ENCODE measurements around the gene DAB2. TPM values are rescaled to one million over a fixed set of nuclear protein-coding genes. Genes with fewer than 3 reads are reported as not detected.

DAB2 gene
- total and polyA plus RNA-seq, 2 experiments from 2014 or later: 266 to 533 TPM

GRCh38 chr5:39451276-39451941, 26.6 kb upstream of the DAB2 start:
- Histone ChIP-seq H3K27me3 (replicated peaks; ENCODE audit: insufficient read depth) (no peaks in the 10 kb centered on the region), H3K4me1 (ENCODE audit: insufficient read depth) (peaks cover 49% of the 10 kb centered on the region), H3K36me3 (ENCODE audit: low read depth) (no peaks in the 10 kb centered on the region), H4K20me1 (ENCODE audit: insufficient read depth) (no peaks in the 10 kb centered on the region), H3K9ac (no peak overlapping the region), H3K9me3 (ENCODE audit: low read depth) (no peaks in the 10 kb centered on the region), H3K4me2 (ENCODE audit: unreplicated experiment) (no peak overlapping the region), H3K4me3 (no peak overlapping the region), H2AFZ (no peak overlapping the region), H3K79me2 (ENCODE audit: insufficient read depth) (no peaks in the 10 kb centered on the region), H3K27ac (no peak overlapping the region), H3K9me2 (ENCODE audit: insufficient read depth) (no peaks in the 10 kb centered on the region), H3F3A (ENCODE audit: insufficient read depth) (peaks cover 30% of the 10 kb centered on the region)
- WGBS, 2 experiments (ENCODE audit: low coverage in 1 of 2, low lambda C conversion rate in 2 of 2, missing lambda C conversion rate in 2 of 2): 82 to 84% methylated on average over 2 of the region's 2 CpGs
- TF ChIP-seq EZH2phosphoT487 (IDR thresholded peaks at IDR 0.05; ENCODE audit: insufficient read depth, low read depth): no peak
- TF ChIP-seq EZH2 (IDR thresholded peaks at IDR 0.05; ENCODE audit: insufficient read depth, poor library complexity, severe bottlenecking): no peak
- in situ Hi-C loops (cut with MboI): no loop called here
- DNase-seq: no peak

GRCh38 chr5:39450487-39450886, 25.7 kb upstream of the DAB2 start:
- H3K79me2 ChIP-seq (ENCODE audit: insufficient read depth): no peaks in the 10 kb centered on the region

GRCh38 chr5:39449591-39449990, 24.8 kb upstream of the DAB2 start:
- Histone ChIP-seq H3K27me3 (replicated peaks; ENCODE audit: insufficient read depth) (no peaks in the 10 kb centered on the region), H3K27ac (no peak overlapping the region), H3K36me3 (ENCODE audit: low read depth) (no peaks in the 10 kb centered on the region), H3K4me3 (no peak overlapping the region), H3K9ac (no peak overlapping the region), H3F3A (ENCODE audit: insufficient read depth) (peaks cover 35% of the 10 kb centered on the region), H3K9me3 (ENCODE audit: low read depth) (no peaks in the 10 kb centered on the region), H2AFZ (no peak overlapping the region), H3K79me2 (ENCODE audit: insufficient read depth) (no peaks in the 10 kb centered on the region), H3K9me2 (ENCODE audit: insufficient read depth) (no peaks in the 10 kb centered on the region), H3K4me1 (ENCODE audit: insufficient read depth) (peaks cover 62% of the 10 kb centered on the region), H3K4me2 (ENCODE audit: unreplicated experiment) (no peak overlapping the region), H4K20me1 (ENCODE audit: insufficient read depth) (no peaks in the 10 kb centered on the region)
- DNase-seq: no peak
- in situ Hi-C loops (cut with MboI): no loop called here
- WGBS, 2 experiments (ENCODE audit: low coverage in 1 of 2, low lambda C conversion rate in 2 of 2, missing lambda C conversion rate in 2 of 2): 83 to 92% methylated on average over 3 of the region's 3 CpGs
- TF ChIP-seq EZH2phosphoT487 (IDR thresholded peaks at IDR 0.05; ENCODE audit: insufficient read depth, low read depth) (no peak), EZH2 (IDR thresholded peaks at IDR 0.05; ENCODE audit: insufficient read depth, poor library complexity, severe bottlenecking) (no peak)

More at GRCh38 chr5:39450487-39450886, 25.7 kb upstream of the DAB2 start:
- Histone ChIP-seq H3K9ac (no peak overlapping the region), H3K9me2 (ENCODE audit: insufficient read depth) (no peaks in the 10 kb centered on the region), H2AFZ (no peak overlapping the region), H3K4me1 (ENCODE audit: insufficient read depth) (peaks cover 59% of the 10 kb centered on the region), H3K9me3 (ENCODE audit: low read depth) (no peaks in the 10 kb centered on the region), H3F3A (ENCODE audit: insufficient read depth) (peaks cover 35% of the 10 kb centered on the region), H3K4me2 (ENCODE audit: unreplicated experiment) (no peak overlapping the region), H3K27me3 (replicated peaks; ENCODE audit: insufficient read depth) (no peaks in the 10 kb centered on the region), H3K36me3 (ENCODE audit: low read depth) (no peaks in the 10 kb centered on the region), H3K27ac (no peak overlapping the region), H4K20me1 (ENCODE audit: insufficient read depth) (no peaks in the 10 kb centered on the region), H3K4me3 (no peak overlapping the region)
- no peak for TF ChIP-seq EZH2phosphoT487 (IDR thresholded peaks at IDR 0.05; ENCODE audit: insufficient read depth, low read depth)
- no peak for TF ChIP-seq EZH2 (IDR thresholded peaks at IDR 0.05; ENCODE audit: insufficient read depth, poor library complexity, severe bottlenecking)
- DNase-seq: no peak
- in situ Hi-C loops (cut with MboI): no loop called here
- 93 to 95% methylated on average over 3 of the region's 3 CpGs for WGBS, 2 experiments (ENCODE audit: low coverage in 1 of 2, low lambda C conversion rate in 2 of 2, missing lambda C conversion rate in 2 of 2)

GRCh38 chr5:39448506-39449128, 23.8 kb upstream of the DAB2 start:
- Histone ChIP-seq H3F3A (ENCODE audit: insufficient read depth) (peaks cover 32% of the 10 kb centered on the region), H3K9me2 (ENCODE audit: insufficient read depth) (no peaks in the 10 kb centered on the region), H3K4me2 (ENCODE audit: unreplicated experiment) (no peak overlapping the region), H3K27ac (no peak overlapping the region), H3K27me3 (replicated peaks; ENCODE audit: insufficient read depth) (no peaks in the 10 kb centered on the region), H4K20me1 (ENCODE audit: insufficient read depth) (no peaks in the 10 kb centered on the region), H3K79me2 (ENCODE audit: insufficient read depth) (no peaks in the 10 kb centered on the region), H2AFZ (no peak overlapping the region), H3K36me3 (ENCODE audit: low read depth) (no peaks in the 10 kb centered on the region), H3K9me3 (ENCODE audit: low read depth) (no peaks in the 10 kb centered on the region), H3K9ac (no peak overlapping the region), H3K4me1 (ENCODE audit: insufficient read depth) (peaks cover 53% of the 10 kb centered on the region), H3K4me3 (no peak overlapping the region)
- in situ Hi-C loops (cut with MboI): no loop called here
- no peak for DNase-seq
- TF ChIP-seq EZH2 (IDR thresholded peaks at IDR 0.05; ENCODE audit: insufficient read depth, poor library complexity, severe bottlenecking): no peak
- TF ChIP-seq EZH2phosphoT487 (IDR thresholded peaks at IDR 0.05; ENCODE audit: insufficient read depth, low read depth): no peak
- 92 to 94% methylated on average over 13 of the region's 13 CpGs for WGBS, 2 experiments (ENCODE audit: low coverage in 1 of 2, low lambda C conversion rate in 2 of 2, missing lambda C conversion rate in 2 of 2)
